ENCODE results near the gene ADARB1. TPM values are rescaled to one million over a fixed set of nuclear protein-coding genes. Genes with fewer than 3 reads are reported as not detected.

The ADARB1 gene
- polyA plus RNA-seq, 1 of the 3 experiments (the other 2 are of a cell fraction) = 7.8 TPM

DNA sequence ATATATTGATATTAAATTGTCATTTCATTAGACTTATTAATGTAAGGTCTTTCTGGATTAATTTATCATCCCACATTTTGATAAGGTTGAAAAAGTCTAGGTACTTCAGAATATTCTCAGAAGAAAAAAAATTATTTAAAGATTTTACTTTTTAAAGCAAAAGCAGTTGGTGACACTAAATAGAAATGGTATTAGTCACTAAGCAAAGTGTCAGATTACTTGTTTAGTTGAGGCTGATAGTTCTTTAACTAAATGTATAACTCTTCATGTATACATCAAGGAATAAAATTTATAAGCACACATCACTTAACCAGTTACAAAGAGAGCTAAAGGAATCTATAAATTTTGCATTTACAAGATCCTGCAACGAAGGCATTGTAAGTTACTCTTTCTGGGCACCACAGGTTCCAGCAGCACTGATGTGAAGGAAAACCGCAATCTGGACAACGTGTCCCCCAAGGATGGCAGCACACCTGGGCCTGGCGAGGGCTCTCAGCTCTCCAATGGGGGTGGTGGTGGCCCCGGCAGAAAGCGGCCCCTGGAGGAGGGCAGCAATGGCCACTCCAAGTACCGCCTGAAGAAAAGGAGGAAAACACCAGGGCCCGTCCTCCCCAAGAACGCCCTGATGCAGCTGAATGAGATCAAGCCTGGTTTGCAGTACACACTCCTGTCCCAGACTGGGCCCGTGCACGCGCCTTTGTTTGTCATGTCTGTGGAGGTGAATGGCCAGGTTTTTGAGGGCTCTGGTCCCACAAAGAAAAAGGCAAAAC, 101.1 kb downstream of the ADARB1 start:
- Histone ChIP-seq H3K4me2 (no peak overlapping the region), H3K9me3 (no peaks in the 10 kb centered on the region), H3K27ac (ENCODE audit: low read depth in 2 of 2, low read length in 1 of 2) (no peak overlapping the region), H3K9me2 (no peaks in the 10 kb centered on the region), H3K9ac (no peak overlapping the region), H3F3A (replicated peaks; ENCODE audit: insufficient read depth) (no peaks in the 10 kb centered on the region), H4K20me1 (ENCODE audit: insufficient read depth) (no peaks in the 10 kb centered on the region), H3K4me1 (ENCODE audit: control insufficient read depth in 1 of 2, insufficient read depth in 2 of 2, low read depth in 1 of 2, low read length in 1 of 2) (peaks cover 0 to 3% of the 10 kb centered on the region in 2 experiments; a peak in 1 of 4 replicates), H3K27me3 (ENCODE audit: insufficient read depth) (no peaks in the 10 kb centered on the region), H2AFZ (ENCODE audit: low read depth) (no peak overlapping the region), H3K79me2 (ENCODE audit: insufficient read depth) (no peaks in the 10 kb centered on the region), H3K36me3 (replicated peaks in 1 of 2; ENCODE audit: control insufficient read depth in 1 of 2, insufficient read depth in 2 of 2, low read length in 1 of 2) (peaks cover 0 to 6% of the 10 kb centered on the region in 2 experiments), H3K4me3 (ENCODE audit: low read depth in 2 of 2, low read length in 1 of 2) (no peak overlapping the region)
- DNase-seq = no peak
- WGBS (ENCODE audit: low lambda C conversion rate) = 89% methylated on average over 4 of the region's 12 CpGs
- TF ChIP-seq, protein P1, sequence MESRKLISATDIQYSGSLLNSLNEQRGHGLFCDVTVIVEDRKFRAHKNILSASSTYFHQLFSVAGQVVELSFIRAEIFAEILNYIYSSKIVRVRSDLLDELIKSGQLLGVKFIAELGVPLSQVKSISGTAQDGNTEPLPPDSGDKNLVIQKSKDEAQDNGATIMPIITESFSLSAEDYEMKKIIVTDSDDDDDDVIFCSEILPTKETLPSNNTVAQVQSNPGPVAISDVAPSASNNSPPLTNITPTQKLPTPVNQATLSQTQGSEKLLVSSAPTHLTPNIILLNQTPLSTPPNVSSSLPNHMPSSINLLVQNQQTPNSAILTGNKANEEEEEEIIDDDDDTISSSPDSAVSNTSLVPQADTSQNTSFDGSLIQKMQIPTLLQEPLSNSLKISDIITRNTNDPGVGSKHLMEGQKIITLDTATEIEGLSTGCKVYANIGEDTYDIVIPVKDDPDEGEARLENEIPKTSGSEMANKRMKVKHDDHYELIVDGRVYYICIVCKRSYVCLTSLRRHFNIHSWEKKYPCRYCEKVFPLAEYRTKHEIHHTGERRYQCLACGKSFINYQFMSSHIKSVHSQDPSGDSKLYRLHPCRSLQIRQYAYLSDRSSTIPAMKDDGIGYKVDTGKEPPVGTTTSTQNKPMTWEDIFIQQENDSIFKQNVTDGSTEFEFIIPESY (IDR thresholded peaks at IDR 0.05; ENCODE audit: borderline replicate concordance, low read depth) = no peak
- TF ChIP-seq, protein P2, sequence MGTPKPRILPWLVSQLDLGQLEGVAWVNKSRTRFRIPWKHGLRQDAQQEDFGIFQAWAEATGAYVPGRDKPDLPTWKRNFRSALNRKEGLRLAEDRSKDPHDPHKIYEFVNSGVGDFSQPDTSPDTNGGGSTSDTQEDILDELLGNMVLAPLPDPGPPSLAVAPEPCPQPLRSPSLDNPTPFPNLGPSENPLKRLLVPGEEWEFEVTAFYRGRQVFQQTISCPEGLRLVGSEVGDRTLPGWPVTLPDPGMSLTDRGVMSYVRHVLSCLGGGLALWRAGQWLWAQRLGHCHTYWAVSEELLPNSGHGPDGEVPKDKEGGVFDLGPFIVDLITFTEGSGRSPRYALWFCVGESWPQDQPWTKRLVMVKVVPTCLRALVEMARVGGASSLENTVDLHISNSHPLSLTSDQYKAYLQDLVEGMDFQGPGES (IDR thresholded peaks at IDR 0.05; ENCODE audit: low read depth, low read length) = no peak
- TF ChIP-seq MXI1 (IDR thresholded peaks at IDR 0.05; ENCODE audit: low read depth, low read length) (no peak), TCF12 (IDR thresholded peaks at IDR 0.05) (no peak), GABPA (IDR thresholded peaks at IDR 0.05; ENCODE audit: low read depth) (no peak), NFIC (IDR thresholded peaks at IDR 0.05; ENCODE audit: borderline replicate concordance) (no peak), NRF1 (IDR thresholded peaks at IDR 0.05; ENCODE audit: low read depth, low read length) (no peak), TEAD4 (IDR thresholded peaks at IDR 0.05; ENCODE audit: borderline replicate concordance, insufficient read depth) (no peak), EP300 (IDR thresholded peaks at IDR 0.05; ENCODE audit: borderline replicate concordance in 1 of 2, low read depth in 1 of 2, low read length in 1 of 2) (no peak), FOXM1 (IDR thresholded peaks at IDR 0.05; ENCODE audit: low read depth) (no peak), GATA2 (CRISPR knock-in tag; IDR thresholded peaks at IDR 0.05) (no peak), MEF2A (IDR thresholded peaks at IDR 0.05; ENCODE audit: borderline replicate concordance, low read depth) (no peak), CHD2 (IDR thresholded peaks at IDR 0.05; ENCODE audit: low read length, partially characterized antibody) (no peak)
- TF ChIP-seq, protein P3, sequence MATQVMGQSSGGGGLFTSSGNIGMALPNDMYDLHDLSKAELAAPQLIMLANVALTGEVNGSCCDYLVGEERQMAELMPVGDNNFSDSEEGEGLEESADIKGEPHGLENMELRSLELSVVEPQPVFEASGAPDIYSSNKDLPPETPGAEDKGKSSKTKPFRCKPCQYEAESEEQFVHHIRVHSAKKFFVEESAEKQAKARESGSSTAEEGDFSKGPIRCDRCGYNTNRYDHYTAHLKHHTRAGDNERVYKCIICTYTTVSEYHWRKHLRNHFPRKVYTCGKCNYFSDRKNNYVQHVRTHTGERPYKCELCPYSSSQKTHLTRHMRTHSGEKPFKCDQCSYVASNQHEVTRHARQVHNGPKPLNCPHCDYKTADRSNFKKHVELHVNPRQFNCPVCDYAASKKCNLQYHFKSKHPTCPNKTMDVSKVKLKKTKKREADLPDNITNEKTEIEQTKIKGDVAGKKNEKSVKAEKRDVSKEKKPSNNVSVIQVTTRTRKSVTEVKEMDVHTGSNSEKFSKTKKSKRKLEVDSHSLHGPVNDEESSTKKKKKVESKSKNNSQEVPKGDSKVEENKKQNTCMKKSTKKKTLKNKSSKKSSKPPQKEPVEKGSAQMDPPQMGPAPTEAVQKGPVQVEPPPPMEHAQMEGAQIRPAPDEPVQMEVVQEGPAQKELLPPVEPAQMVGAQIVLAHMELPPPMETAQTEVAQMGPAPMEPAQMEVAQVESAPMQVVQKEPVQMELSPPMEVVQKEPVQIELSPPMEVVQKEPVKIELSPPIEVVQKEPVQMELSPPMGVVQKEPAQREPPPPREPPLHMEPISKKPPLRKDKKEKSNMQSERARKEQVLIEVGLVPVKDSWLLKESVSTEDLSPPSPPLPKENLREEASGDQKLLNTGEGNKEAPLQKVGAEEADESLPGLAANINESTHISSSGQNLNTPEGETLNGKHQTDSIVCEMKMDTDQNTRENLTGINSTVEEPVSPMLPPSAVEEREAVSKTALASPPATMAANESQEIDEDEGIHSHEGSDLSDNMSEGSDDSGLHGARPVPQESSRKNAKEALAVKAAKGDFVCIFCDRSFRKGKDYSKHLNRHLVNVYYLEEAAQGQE (IDR thresholded peaks at IDR 0.05; ENCODE audit: low read depth, low read length) = no peak
- POLR2A ChIA-PET = no interaction called here
- CTCF ChIA-PET = interaction anchor here (1.9 kb wide), 1 partner anchor 38 kb away, joined by 8 read pairs; no protein-coding TSS in a partner anchor
